HepG2 (cell line): ENCODE measurements around the gene HSPA14.

ENCODE experiments used
- CTCF ChIP-seq: sonication (generic); formaldehyde crosslinking; IDR thresholded peaks from 2 replicates; pipeline ENCODE4 v1.5.0; 2020; ENCODE audit warnings: mild to moderate bottlenecking, missing genetic modification reagents, moderate library complexity
- DRAP1 ChIP-seq: IDR thresholded peaks from 2 replicates; pipeline ENCODE4 v1.6.1; 2016; ENCODE audit warnings: missing genetic modification reagents, missing compliant biosample characterization
- E2F5 ChIP-seq: sonication (generic); formaldehyde crosslinking; conservative IDR thresholded peaks from 2 replicates; pipeline ENCODE4 v1.4.0; 2020; ENCODE audit warnings: missing genetic modification reagents
- EZH2 ChIP-seq: conservative IDR thresholded peaks from 2 replicates; pipeline ENCODE4 v1.6.1; 2012; ENCODE audit warnings: mild to moderate bottlenecking, low read depth, low read length, moderate library complexity
- JUND ChIP-seq: sonication (generic); formaldehyde crosslinking; IDR thresholded peaks from 2 replicates; pipeline ENCODE4 v1.8.0; 2022; ENCODE audit warnings: mild to moderate bottlenecking, missing genetic modification reagents
- NFE2L1 ChIP-seq: sonication (generic); formaldehyde crosslinking; IDR thresholded peaks from 2 replicates; pipeline ENCODE4 v1.4.0; 2020; ENCODE audit warnings: missing genetic modification reagents, mild to moderate bottlenecking, borderline replicate concordance
- SP140L ChIP-seq: sonication (generic); formaldehyde crosslinking; IDR thresholded peaks from 2 replicates; pipeline ENCODE4 v1.4.0; 2020; ENCODE audit warnings: missing genetic modification reagents, borderline replicate concordance
- TCF7L2 ChIP-seq: IDR thresholded peaks from 2 replicates; pipeline ENCODE4 v1.6.1; 2011; ENCODE audit warnings: mild to moderate bottlenecking, low read depth, low read length, moderate library complexity
- ZBTB21 ChIP-seq: sonication (generic); formaldehyde crosslinking; IDR thresholded peaks from 2 replicates; pipeline ENCODE4 v1.4.0; 2020; ENCODE audit warnings: missing genetic modification reagents
- ZNF205 ChIP-seq: IDR thresholded peaks from 2 replicates; pipeline ENCODE4 v1.6.1; 2018; ENCODE audit warnings: missing biosample characterization, missing genetic modification reagents
- ZNF317 ChIP-seq: sonication (generic); formaldehyde crosslinking; IDR thresholded peaks from 2 replicates; pipeline ENCODE4 v1.5.0; 2020; ENCODE audit warnings: mild to moderate bottlenecking, missing genetic modification reagents

DNA sequence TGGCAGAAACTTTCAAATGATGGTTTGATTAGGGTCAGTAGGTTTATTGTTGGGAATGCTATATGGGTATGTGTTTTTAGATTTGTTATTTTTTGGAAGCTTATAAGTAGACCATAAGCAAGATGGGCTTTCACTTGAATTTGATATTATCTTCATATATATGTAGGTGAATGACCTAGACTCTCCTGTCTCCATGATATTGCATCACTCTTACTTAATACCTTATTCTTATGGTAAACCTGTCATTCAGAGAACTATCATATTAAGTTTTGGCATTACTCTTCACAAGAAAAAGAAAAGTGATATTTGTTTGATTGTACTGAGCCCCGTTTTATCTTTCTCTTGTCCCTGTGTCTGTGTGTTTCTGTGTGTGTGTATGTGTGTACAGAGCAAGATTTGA is 17.3 kb downstream of the HSPA14 start:
- TF ChIP-seq E2F5 (CRISPR knock-in tag), result no peak
- TF ChIP-seq SP140L (CRISPR knock-in tag), result no peak
- TF ChIP-seq TCF7L2, result no peak
- TF ChIP-seq ZNF317, result no peak
- no peak for TF ChIP-seq JUND (CRISPR knock-in tag)
- TF ChIP-seq ZBTB21, result no peak
- TF ChIP-seq CTCF, result no peak
- TF ChIP-seq DRAP1 (CRISPR knock-in tag), result no peak
- no peak for TF ChIP-seq ZNF205
- TF ChIP-seq NFE2L1 (CRISPR knock-in tag), result no peak
- no peak for TF ChIP-seq EZH2
